ENCODE data around the gene EIF4E3. TPM values are rescaled to one million over a fixed set of nuclear protein-coding genes. Genes with fewer than 3 reads are reported as not detected.

EIF4E3 gene
- total and polyA plus RNA-seq, 2 donors (not counting 1 experiment from before 2014, with no cell fraction given), result 1.8 to 12.8 TPM

GRCh38 chr3:71695000-71695482, 30.2 kb downstream of the EIF4E3 start:
- DNase-seq (ENCODE audit: low read depth in 2 of 2), result no peak
- Histone ChIP-seq H3K4me3 (replicated peaks in 1 of 4; ENCODE audit: control extremely low read depth in 1 of 4, insufficient read depth in 1 of 4, low read depth in 3 of 4, low read length in 4 of 4) (no peak overlapping the region), H4K20me1 (ENCODE audit: control insufficient read depth, extremely low read depth, insufficient read depth, low read length) (no peaks in the 10 kb centered on the region), H3K9me3 (ENCODE audit: control insufficient read depth, insufficient read depth, low read depth, low read length) (no peaks in the 10 kb centered on the region), H3K9ac (ENCODE audit: insufficient read depth, low read length) (no peak overlapping the region), H3K4me1 (ENCODE audit: control insufficient read depth, extremely low read depth, insufficient read depth, low read length) (peaks cover 11% of the 10 kb centered on the region), H3K4me2 (ENCODE audit: extremely low read depth, insufficient read depth, low read length) (no peak overlapping the region), H3K27me3 (ENCODE audit: control insufficient read depth, insufficient read depth, low read length) (no peaks in the 10 kb centered on the region), H2AFZ (ENCODE audit: low read length) (peak overlapping the region; percentile 2), H3K27ac (ENCODE audit: insufficient read depth, low read length) (no peak overlapping the region), H3K36me3 (ENCODE audit: control insufficient read depth, insufficient read depth, low read length) (no peaks in the 10 kb centered on the region), H3K79me2 (ENCODE audit: control insufficient read depth, insufficient read depth, low read length) (no peaks in the 10 kb centered on the region)
- TF ChIP-seq EZH2 (IDR thresholded peaks at IDR 0.05; ENCODE audit: low read length, missing control alignments) (no peak), CTCF (conservative IDR thresholded peaks at IDR 0.05 in 1 of 2, IDR thresholded peaks at IDR 0.05 in 1 of 2; ENCODE audit: low read depth in 1 of 2, low read length in 2 of 2) (no peak)

- DNase-seq (ENCODE audit: low read depth in 2 of 2), result peak; percentile 74 to 91
- no peak overlapping the region for H3K4me3 ChIP-seq (replicated peaks in 1 of 4; ENCODE audit: control extremely low read depth in 1 of 4, insufficient read depth in 1 of 4, low read depth in 3 of 4, low read length in 4 of 4)
- H3K4me2 ChIP-seq (ENCODE audit: extremely low read depth, insufficient read depth, low read length), result peak overlapping the region; percentile 55
- H3K9ac ChIP-seq (ENCODE audit: insufficient read depth, low read length), result no peak overlapping the region
- H3K27ac ChIP-seq (ENCODE audit: insufficient read depth, low read length), result no peak overlapping the region
- no peaks in the 10 kb centered on the region for H4K20me1 ChIP-seq (ENCODE audit: control insufficient read depth, extremely low read depth, insufficient read depth, low read length)
- H3K36me3 ChIP-seq (ENCODE audit: control insufficient read depth, insufficient read depth, low read length), result no peaks in the 10 kb centered on the region
- TF ChIP-seq EZH2 (IDR thresholded peaks at IDR 0.05; ENCODE audit: low read length, missing control alignments) (no peak), CTCF (conservative IDR thresholded peaks at IDR 0.05 in 1 of 2, IDR thresholded peaks at IDR 0.05 in 1 of 2; ENCODE audit: low read depth in 1 of 2, low read length in 2 of 2) (no peak)
- no peaks in the 10 kb centered on the region for H3K79me2 ChIP-seq (ENCODE audit: control insufficient read depth, insufficient read depth, low read length)
- no peak overlapping the region for H2AFZ ChIP-seq (ENCODE audit: low read length)
- H3K27me3 ChIP-seq (ENCODE audit: control insufficient read depth, insufficient read depth, low read length), result no peaks in the 10 kb centered on the region
- H3K4me1 ChIP-seq (ENCODE audit: control insufficient read depth, extremely low read depth, insufficient read depth, low read length), result peaks cover 11% of the 10 kb centered on the region
- H3K9me3 ChIP-seq (ENCODE audit: control insufficient read depth, insufficient read depth, low read depth, low read length), result no peaks in the 10 kb centered on the region
Observed at GRCh38 chr3:71694358-71694999, 30.7 kb downstream of the EIF4E3 start.

GRCh38 chr3:71693641-71694040, 31.6 kb downstream of the EIF4E3 start:
- Histone ChIP-seq H3K4me3 (replicated peaks in 1 of 4; ENCODE audit: control extremely low read depth in 1 of 4, insufficient read depth in 1 of 4, low read depth in 3 of 4, low read length in 4 of 4) (no peak overlapping the region), H3K4me2 (ENCODE audit: extremely low read depth, insufficient read depth, low read length) (peak overlapping the region; percentile 55), H3K27ac (ENCODE audit: insufficient read depth, low read length) (no peak overlapping the region), H3K4me1 (ENCODE audit: control insufficient read depth, extremely low read depth, insufficient read depth, low read length) (peaks cover 11% of the 10 kb centered on the region), H3K9ac (ENCODE audit: insufficient read depth, low read length) (no peak overlapping the region), H3K36me3 (ENCODE audit: control insufficient read depth, insufficient read depth, low read length) (no peaks in the 10 kb centered on the region), H3K27me3 (ENCODE audit: control insufficient read depth, insufficient read depth, low read length) (no peaks in the 10 kb centered on the region), H4K20me1 (ENCODE audit: control insufficient read depth, extremely low read depth, insufficient read depth, low read length) (no peaks in the 10 kb centered on the region), H2AFZ (ENCODE audit: low read length) (no peak overlapping the region), H3K9me3 (ENCODE audit: control insufficient read depth, insufficient read depth, low read depth, low read length) (no peaks in the 10 kb centered on the region), H3K79me2 (ENCODE audit: control insufficient read depth, insufficient read depth, low read length) (no peaks in the 10 kb centered on the region)
- no peak for TF ChIP-seq EZH2 (IDR thresholded peaks at IDR 0.05; ENCODE audit: low read length, missing control alignments)
- TF ChIP-seq CTCF (conservative IDR thresholded peaks at IDR 0.05 in 1 of 2, IDR thresholded peaks at IDR 0.05 in 1 of 2; ENCODE audit: low read depth in 1 of 2, low read length in 2 of 2), result no peak
- DNase-seq (ENCODE audit: low read depth in 2 of 2), result no peak
